HEK293 (cell line): ENCODE measurements around the gene OLA1.
A peak's percentile ranks its signal among the peaks of the same experiment; 100 is the strongest.

Experiments used
- EGR2 ChIP-seq: fragments of 450-650 bp; formaldehyde crosslinking; IDR thresholded peaks from 2 replicates; pipeline ENCODE4 v1.5.1; 2016; ENCODE audit warnings: low read depth, missing biosample characterization, missing genetic modification characterization
- GLI4 ChIP-seq: fragments of 450-650 bp; formaldehyde crosslinking; IDR thresholded peaks from 2 replicates; pipeline ENCODE4 v1.5.1; 2016; ENCODE audit warnings: missing biosample characterization, missing genetic modification characterization
- GLIS2 ChIP-seq: fragments of 450-650 bp; formaldehyde crosslinking; IDR thresholded peaks from 2 replicates; pipeline ENCODE4 v1.5.1; 2016; ENCODE audit warnings: missing biosample characterization, missing genetic modification characterization
- KLF16 ChIP-seq: fragments of 450-650 bp; formaldehyde crosslinking; IDR thresholded peaks from 2 replicates; pipeline ENCODE4 v1.5.1; 2017; ENCODE audit warnings: missing biosample characterization, missing genetic modification characterization
- MZF1 ChIP-seq: fragments of 450-650 bp; formaldehyde crosslinking; IDR thresholded peaks from 2 replicates; pipeline ENCODE4 v1.5.1; 2017; ENCODE audit warnings: missing biosample characterization, missing genetic modification characterization, borderline replicate concordance
- REPIN1 ChIP-seq: fragments of 450-650 bp; formaldehyde crosslinking; IDR thresholded peaks from 2 replicates; pipeline ENCODE4 v1.5.1; 2017; ENCODE audit warnings: missing biosample characterization, missing genetic modification characterization, low read depth
- WT1 ChIP-seq: fragments of 450-650 bp; formaldehyde crosslinking; IDR thresholded peaks from 2 replicates; pipeline ENCODE4 v1.5.1; 2016; ENCODE audit warnings: missing biosample characterization, missing genetic modification characterization
- YY2 ChIP-seq: fragments of 450-650 bp; formaldehyde crosslinking; IDR thresholded peaks from 2 replicates; pipeline ENCODE4 v1.5.1; 2016; ENCODE audit warnings: missing biosample characterization, missing genetic modification characterization
- ZBTB21 ChIP-seq: fragments of 450-650 bp; formaldehyde crosslinking; IDR thresholded peaks from 2 replicates; pipeline ENCODE4 v1.5.1; 2017; ENCODE audit warnings: missing biosample characterization, missing genetic modification characterization
- ZBTB8A ChIP-seq: fragments of 450-650 bp; formaldehyde crosslinking; IDR thresholded peaks from 2 replicates; pipeline ENCODE4 v1.5.1; 2016; ENCODE audit warnings: missing biosample characterization, missing genetic modification characterization
- ZNF114 ChIP-seq: fragments of 450-650 bp; formaldehyde crosslinking; IDR thresholded peaks from 2 replicates; pipeline ENCODE4 v1.5.0; 2017; ENCODE audit warnings: missing biosample characterization, missing genetic modification characterization
- ZNF132 ChIP-seq: fragments of 450-650 bp; formaldehyde crosslinking; IDR thresholded peaks from 2 replicates; pipeline ENCODE4 v1.5.1; 2017; ENCODE audit warnings: missing biosample characterization, missing genetic modification characterization, borderline replicate concordance
- ZNF133 ChIP-seq: fragments of 450-650 bp; formaldehyde crosslinking; IDR thresholded peaks from 2 replicates; pipeline ENCODE4 v1.5.1; 2016; ENCODE audit warnings: missing biosample characterization, missing genetic modification characterization
- ZNF138 ChIP-seq: fragments of 450-650 bp; formaldehyde crosslinking; IDR thresholded peaks from 2 replicates; pipeline ENCODE4 v1.5.1; 2016; ENCODE audit warnings: missing biosample characterization, missing genetic modification characterization, borderline replicate concordance
- ZNF211 ChIP-seq: fragments of 450-650 bp; formaldehyde crosslinking; IDR thresholded peaks from 2 replicates; pipeline ENCODE4 v1.5.1; 2016; ENCODE audit warnings: low read depth, missing biosample characterization, missing genetic modification characterization
- ZNF223 ChIP-seq: fragments of 450-650 bp; formaldehyde crosslinking; IDR thresholded peaks from 2 replicates; pipeline ENCODE4 v1.5.1; 2016; ENCODE audit warnings: missing biosample characterization, missing genetic modification characterization
- ZNF23 ChIP-seq: fragments of 450-650 bp; formaldehyde crosslinking; IDR thresholded peaks from 2 replicates; pipeline ENCODE4 v1.5.1; 2016; ENCODE audit warnings: missing biosample characterization, missing genetic modification characterization, borderline replicate concordance
- ZNF24 ChIP-seq: fragments of 450-650 bp; formaldehyde crosslinking; IDR thresholded peaks from 2 replicates; pipeline ENCODE4 v1.5.1; 2016; ENCODE audit warnings: missing biosample characterization, missing genetic modification characterization
- ZNF26 ChIP-seq: fragments of 450-650 bp; formaldehyde crosslinking; IDR thresholded peaks from 2 replicates; pipeline ENCODE4 v1.5.1; 2016; ENCODE audit warnings: missing biosample characterization, missing genetic modification characterization
- ZNF335 ChIP-seq: fragments of 450-650 bp; formaldehyde crosslinking; conservative IDR thresholded peaks from 2 replicates; pipeline ENCODE4 v1.5.1; 2016; ENCODE audit warnings: missing biosample characterization, missing genetic modification characterization
- ZNF37A ChIP-seq: fragments of 450-650 bp; IDR thresholded peaks from 2 replicates; pipeline ENCODE4 v1.5.1; 2018; ENCODE audit warnings: missing biosample characterization, missing genetic modification characterization
- ZNF426 ChIP-seq: fragments of 450-650 bp; formaldehyde crosslinking; IDR thresholded peaks from 2 replicates; pipeline ENCODE4 v1.5.1; 2017; ENCODE audit warnings: missing biosample characterization, missing genetic modification characterization, mild to moderate bottlenecking, inconsistent platforms, moderate library complexity
- ZNF433 ChIP-seq: fragments of 450-650 bp; formaldehyde crosslinking; IDR thresholded peaks from 2 replicates; pipeline ENCODE4 v1.5.1; 2016; ENCODE audit warnings: missing biosample characterization, missing genetic modification characterization, low read depth
- ZNF510 ChIP-seq: fragments of 450-650 bp; formaldehyde crosslinking; IDR thresholded peaks from 2 replicates; pipeline ENCODE4 v1.5.1; 2018; ENCODE audit warnings: mild to moderate bottlenecking, missing genetic modification characterization, missing biosample characterization; ENCODE audit not compliant: insufficient replicate concordance
- ZNF521 ChIP-seq: fragments of 450-650 bp; formaldehyde crosslinking; IDR thresholded peaks from 2 replicates; pipeline ENCODE4 v1.5.1; 2017; ENCODE audit warnings: missing biosample characterization, mild to moderate bottlenecking, missing genetic modification characterization
- ZNF530 ChIP-seq: fragments of 450-650 bp; formaldehyde crosslinking; IDR thresholded peaks from 2 replicates; pipeline ENCODE4 v1.5.1; 2016; ENCODE audit warnings: low read depth, missing biosample characterization, missing genetic modification characterization
- ZNF555 ChIP-seq: fragments of 450-650 bp; formaldehyde crosslinking; conservative IDR thresholded peaks from 2 replicates; pipeline ENCODE4 v1.5.1; 2017; ENCODE audit warnings: missing biosample characterization, mild to moderate bottlenecking, missing genetic modification characterization, inconsistent platforms
- ZNF623 ChIP-seq: fragments of 450-650 bp; formaldehyde crosslinking; IDR thresholded peaks from 2 replicates; pipeline ENCODE4 v1.5.1; 2016; ENCODE audit warnings: missing biosample characterization, missing genetic modification characterization
- ZNF660 ChIP-seq: fragments of 450-650 bp; IDR thresholded peaks from 2 replicates; pipeline ENCODE4 v1.5.1; 2018; ENCODE audit warnings: missing biosample characterization, mild to moderate bottlenecking, missing genetic modification characterization
- ZNF664 ChIP-seq: fragments of 450-650 bp; formaldehyde crosslinking; IDR thresholded peaks from 2 replicates; pipeline ENCODE4 v1.5.1; 2016; ENCODE audit warnings: missing biosample characterization, missing genetic modification characterization
- ZNF747 ChIP-seq: fragments of 450-650 bp; formaldehyde crosslinking; IDR thresholded peaks from 2 replicates; pipeline ENCODE4 v1.5.1; 2016; ENCODE audit warnings: missing biosample characterization, missing genetic modification characterization
- ZNF768 ChIP-seq: fragments of 450-650 bp; formaldehyde crosslinking; IDR thresholded peaks from 2 replicates; pipeline ENCODE4 v1.5.1; 2018; ENCODE audit warnings: missing biosample characterization, mild to moderate bottlenecking, missing genetic modification characterization
- ZNF776 ChIP-seq: fragments of 450-650 bp; formaldehyde crosslinking; IDR thresholded peaks from 2 replicates; pipeline ENCODE4 v1.5.0; 2017; ENCODE audit warnings: missing biosample characterization, missing genetic modification characterization, borderline replicate concordance
- ZNF792 ChIP-seq: fragments of 450-650 bp; formaldehyde crosslinking; IDR thresholded peaks from 2 replicates; pipeline ENCODE4 v1.5.1; 2016; ENCODE audit warnings: missing biosample characterization, missing genetic modification characterization
- ZNF843 ChIP-seq: fragments of 450-650 bp; formaldehyde crosslinking; IDR thresholded peaks from 2 replicates; pipeline ENCODE4 v1.5.1; 2016; ENCODE audit warnings: missing biosample characterization, missing genetic modification characterization
- ZSCAN30 ChIP-seq: fragments of 450-650 bp; IDR thresholded peaks from 2 replicates; pipeline ENCODE4 v1.5.1; 2018; ENCODE audit warnings: missing biosample characterization, mild to moderate bottlenecking, missing genetic modification characterization, moderate library complexity
- ZSCAN5A ChIP-seq: fragments of 450-650 bp; formaldehyde crosslinking; IDR thresholded peaks from 2 replicates; pipeline ENCODE4 v1.5.1; 2016; ENCODE audit warnings: missing biosample characterization, missing genetic modification characterization
- ZXDB ChIP-seq: fragments of 450-650 bp; formaldehyde crosslinking; IDR thresholded peaks from 2 replicates; pipeline ENCODE4 v1.5.1; 2016; ENCODE audit warnings: missing biosample characterization, missing genetic modification characterization
- TF ChIP-seq, protein P1 (sequence below): fragments of 450-650 bp; formaldehyde crosslinking; IDR thresholded peaks from 2 replicates; pipeline ENCODE4 v1.5.1; 2016; ENCODE audit warnings: missing biosample characterization, missing genetic modification characterization

Gene OLA1

GRCh38 chr2:174088706-174089460, 159.4 kb downstream of the OLA1 start (continued):
- TF ChIP-seq ZNF223 (tag by site-specific recombination) (no peak), GLIS2 (no peak), ZNF664 (tag by site-specific recombination) (0 out of 2 replicates have a peak, but pooled peaks have one; percentile 20), ZSCAN30 (tag by site-specific recombination) (no peak), ZNF660 (tag by site-specific recombination) (no peak), ZNF768 (tag by site-specific recombination) (no peak), ZNF211 (tag by site-specific recombination) (no peak), ZNF776 (no peak), ZNF37A (tag by site-specific recombination) (no peak), MZF1 (tag by site-specific recombination) (no peak), ZNF792 (tag by site-specific recombination) (no peak), EGR2 (tag by site-specific recombination) (no peak), ZNF426 (tag by site-specific recombination) (peak; percentile 64), ZSCAN5A (tag by site-specific recombination) (no peak), ZNF23 (tag by site-specific recombination) (no peak), ZNF530 (tag by site-specific recombination) (no peak), ZNF132 (tag by site-specific recombination) (no peak), ZNF26 (tag by site-specific recombination) (no peak), YY2 (no peak), REPIN1 (tag by site-specific recombination) (no peak), ZXDB (tag by site-specific recombination) (0 out of 2 replicates have a peak, but pooled peaks have one; percentile 24), ZNF114 (no peak), ZNF623 (tag by site-specific recombination) (peak; percentile 60), ZNF133 (tag by site-specific recombination) (no peak), ZBTB21 (no peak), ZNF555 (peak; percentile 52), ZNF24 (tag by site-specific recombination) (no peak), KLF16 (no peak), GLI4 (tag by site-specific recombination) (no peak), ZNF843 (tag by site-specific recombination) (no peak), ZNF747 (tag by site-specific recombination) (no peak), ZNF335 (tag by site-specific recombination) (no peak), ZBTB8A (peak; percentile 47), ZNF510 (peak; percentile 30), ZNF433 (tag by site-specific recombination) (0 out of 2 replicates have a peak, but pooled peaks have one; percentile 34), ZNF521 (no peak), WT1 (tag by site-specific recombination) (no peak), ZNF138 (tag by site-specific recombination) (no peak)
- TF ChIP-seq, protein P1, sequence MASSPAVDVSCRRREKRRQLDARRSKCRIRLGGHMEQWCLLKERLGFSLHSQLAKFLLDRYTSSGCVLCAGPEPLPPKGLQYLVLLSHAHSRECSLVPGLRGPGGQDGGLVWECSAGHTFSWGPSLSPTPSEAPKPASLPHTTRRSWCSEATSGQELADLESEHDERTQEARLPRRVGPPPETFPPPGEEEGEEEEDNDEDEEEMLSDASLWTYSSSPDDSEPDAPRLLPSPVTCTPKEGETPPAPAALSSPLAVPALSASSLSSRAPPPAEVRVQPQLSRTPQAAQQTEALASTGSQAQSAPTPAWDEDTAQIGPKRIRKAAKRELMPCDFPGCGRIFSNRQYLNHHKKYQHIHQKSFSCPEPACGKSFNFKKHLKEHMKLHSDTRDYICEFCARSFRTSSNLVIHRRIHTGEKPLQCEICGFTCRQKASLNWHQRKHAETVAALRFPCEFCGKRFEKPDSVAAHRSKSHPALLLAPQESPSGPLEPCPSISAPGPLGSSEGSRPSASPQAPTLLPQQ (tag by site-specific recombination), result no peak
